Esophagus squamous epithelium (tissue), 4 donors: ENCODE data around the gene MID1IP1.

Experiments
- CTCF ChIP-seq, 6 experiments: fragments of 450-650 bp in 4 of 6; fragments of 200-600 bp in 2 of 6; sonication (generic) in 2 of 6; IDR thresholded peaks; one replicate each; pipeline ENCODE4 v1.5.1; 2016 to 2019; ENCODE audit warnings: antibody characterized with exemption in 6 of 6, mild to moderate bottlenecking in 4 of 6, moderate library complexity in 4 of 6
- POLR2A ChIP-seq, 4 donors: fragments of 450-650 bp; IDR thresholded peaks; one replicate each; pipeline ENCODE4 v1.6.1; 2017; ENCODE audit warnings: antibody characterized with exemption in 4 of 4, mild to moderate bottlenecking in 4 of 4, moderate library complexity in 3 of 4

GRCh38 chrX:38817004-38817703 is 15.9 kb downstream of the MID1IP1 start:
- TF ChIP-seq CTCF (IDR thresholded peaks at IDR 0.05) = no peak
- TF ChIP-seq POLR2A (IDR thresholded peaks at IDR 0.05) = no peak
